DOHH2 (cell line): ENCODE measurements around the gene CREB5.
A peak's percentile ranks its signal among the peaks of the same experiment; 100 is the strongest.

Experiments
- H3F3A ChIP-seq: fragments of 200-600 bp; sonication (generic), shearing (Covaris generic); 2 replicates; pipeline ENCODE4 v1.6.0; 2016; ENCODE audit warnings: antibody characterized with exemption, mild to moderate bottlenecking; ENCODE audit not compliant: control insufficient read depth, insufficient read depth
- H3K27ac ChIP-seq: fragments of 200-600 bp; sonication (generic); 2 replicates; pipeline ENCODE4 v1.5.1; 2014; ENCODE audit warnings: low read depth, mild to moderate bottlenecking, low read length, moderate library complexity
- H3K27me3 ChIP-seq: fragments of 200-600 bp; sonication (generic); 2 replicates; pipeline ENCODE4 v1.6.1; 2014; ENCODE audit warnings: mild to moderate bottlenecking, low read length, mixed read lengths; ENCODE audit not compliant: control insufficient read depth
- H3K36me3 ChIP-seq: fragments of 200-600 bp; sonication (generic); 2 replicates; pipeline ENCODE4 v1.6.1; 2014; ENCODE audit warnings: mild to moderate bottlenecking, low read length, moderate library complexity, mixed read lengths; ENCODE audit not compliant: control insufficient read depth
- H3K4me1 ChIP-seq: fragments of 200-600 bp; sonication (generic); 2 replicates; pipeline ENCODE4 v1.6.1; 2014; ENCODE audit warnings: mild to moderate bottlenecking, low read length, mixed read lengths; ENCODE audit not compliant: control insufficient read depth
- H3K4me2 ChIP-seq: fragments of 200-600 bp; sonication (generic); 2 replicates; pipeline ENCODE4 v1.6.0; 2014; ENCODE audit warnings: mild to moderate bottlenecking, low read length, moderate library complexity
- H3K4me3 ChIP-seq: fragments of 200-600 bp; sonication (generic); 2 replicates; pipeline ENCODE4 v1.5.1; 2014; ENCODE audit warnings: mild to moderate bottlenecking, low read length, mixed read lengths
- H3K79me2 ChIP-seq: fragments of 200-600 bp; sonication (generic); 2 replicates; pipeline ENCODE4 v1.6.1; 2014; ENCODE audit warnings: mild to moderate bottlenecking, low read length, mixed read lengths; ENCODE audit not compliant: control insufficient read depth
- H3K9me2 ChIP-seq: fragments of 200-600 bp; sonication (generic); replicated peaks from 2 replicates; pipeline ENCODE4 v1.6.1; 2014; ENCODE audit warnings: mild to moderate bottlenecking, low read length, mixed read lengths; ENCODE audit not compliant: control insufficient read depth
- H3K9me3 ChIP-seq: fragments of 200-600 bp; sonication (generic); 2 replicates; pipeline ENCODE4 v1.6.1; 2014; ENCODE audit warnings: antibody characterized with exemption, low read length, mixed read lengths; ENCODE audit not compliant: control insufficient read depth, insufficient read depth
- H4K20me1 ChIP-seq: fragments of 200-600 bp; sonication (generic); 2 replicates; pipeline ENCODE4 v1.6.0; 2014; ENCODE audit warnings: low read depth, mild to moderate bottlenecking, antibody characterized with exemption, low read length, moderate library complexity; ENCODE audit not compliant: control insufficient read depth, insufficient read depth
- EZH2phosphoT487 ChIP-seq: fragments of 200-600 bp; sonication (generic); IDR thresholded peaks from 2 replicates; pipeline ENCODE4 v1.6.1; 2017; ENCODE audit warnings: borderline replicate concordance, mild to moderate bottlenecking, antibody characterized with exemption, low read length, moderate library complexity, mixed read lengths
- TF ChIP-seq, protein P1 (sequence below): fragments of 200-600 bp; sonication (generic); IDR thresholded peaks from one replicate; pipeline ENCODE4 v1.5.1; 2014; ENCODE audit warnings: antibody characterized with exemption, mild to moderate bottlenecking, low read depth, low read length; ENCODE audit not compliant: poor library complexity, severe bottlenecking

Gene CREB5

DNA sequence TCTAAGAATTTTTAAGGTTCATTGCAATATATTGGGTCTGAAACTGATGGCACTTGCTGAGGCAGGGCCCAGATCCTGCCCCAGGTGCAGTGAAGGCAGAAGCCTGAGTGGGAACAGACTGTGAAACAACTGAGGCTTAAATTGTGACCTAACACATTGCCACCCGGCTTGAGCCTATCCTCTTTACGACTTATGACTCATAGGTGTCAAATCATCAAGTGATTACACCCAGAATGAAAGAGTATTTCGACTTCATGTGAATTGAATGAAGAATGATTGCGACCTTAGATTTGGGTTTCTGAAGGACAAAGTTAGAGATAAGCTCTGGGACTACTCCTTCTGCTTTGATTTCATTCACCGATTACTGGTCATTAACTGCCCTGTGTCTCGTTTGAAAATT is 200.9 kb downstream of the CREB5 start:
- Histone ChIP-seq H3K4me3 (no peak overlapping the region), H3K27me3 (no peaks in the 10 kb centered on the region), H4K20me1 (no peaks in the 10 kb centered on the region), H3K4me2 (no peak overlapping the region), H3K4me1 (no peaks in the 10 kb centered on the region), H3K79me2 (peaks cover 8% of the 10 kb centered on the region), H3K27ac (no peak overlapping the region), H3K36me3 (no peaks in the 10 kb centered on the region), H3K9me3 (no peaks in the 10 kb centered on the region), H3K9me2 (no peaks in the 10 kb centered on the region), H3F3A (no peaks in the 10 kb centered on the region)
- TF ChIP-seq, protein P1, sequence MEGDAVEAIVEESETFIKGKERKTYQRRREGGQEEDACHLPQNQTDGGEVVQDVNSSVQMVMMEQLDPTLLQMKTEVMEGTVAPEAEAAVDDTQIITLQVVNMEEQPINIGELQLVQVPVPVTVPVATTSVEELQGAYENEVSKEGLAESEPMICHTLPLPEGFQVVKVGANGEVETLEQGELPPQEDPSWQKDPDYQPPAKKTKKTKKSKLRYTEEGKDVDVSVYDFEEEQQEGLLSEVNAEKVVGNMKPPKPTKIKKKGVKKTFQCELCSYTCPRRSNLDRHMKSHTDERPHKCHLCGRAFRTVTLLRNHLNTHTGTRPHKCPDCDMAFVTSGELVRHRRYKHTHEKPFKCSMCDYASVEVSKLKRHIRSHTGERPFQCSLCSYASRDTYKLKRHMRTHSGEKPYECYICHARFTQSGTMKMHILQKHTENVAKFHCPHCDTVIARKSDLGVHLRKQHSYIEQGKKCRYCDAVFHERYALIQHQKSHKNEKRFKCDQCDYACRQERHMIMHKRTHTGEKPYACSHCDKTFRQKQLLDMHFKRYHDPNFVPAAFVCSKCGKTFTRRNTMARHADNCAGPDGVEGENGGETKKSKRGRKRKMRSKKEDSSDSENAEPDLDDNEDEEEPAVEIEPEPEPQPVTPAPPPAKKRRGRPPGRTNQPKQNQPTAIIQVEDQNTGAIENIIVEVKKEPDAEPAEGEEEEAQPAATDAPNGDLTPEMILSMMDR, result no peak
- TF ChIP-seq EZH2phosphoT487, result no peak

DNA sequence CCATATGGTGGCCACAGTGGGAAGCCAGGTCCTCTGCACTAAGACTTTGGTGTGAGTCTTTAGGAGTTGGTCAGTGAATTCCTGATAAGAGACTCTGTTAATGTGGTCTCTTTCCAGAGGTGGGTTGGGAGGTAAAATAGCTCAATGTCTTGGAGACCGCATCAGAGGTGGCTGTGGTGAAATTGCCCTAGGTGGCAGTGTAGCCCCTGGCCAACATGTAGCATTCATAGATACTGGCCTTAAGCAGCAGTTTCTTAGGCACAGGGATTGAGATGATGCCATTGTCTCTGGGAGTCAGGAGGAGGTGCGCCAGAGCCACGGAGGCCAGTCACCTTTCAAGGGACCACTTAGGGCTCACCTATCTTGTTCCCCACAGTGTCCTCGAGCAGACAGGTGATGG is 202.8 kb downstream of the CREB5 start:
- Histone ChIP-seq H4K20me1 (no peaks in the 10 kb centered on the region), H3K79me2 (0 out of 2 replicates have a peak, but pooled peaks cover 3% of the 10 kb centered on the region), H3K36me3 (no peaks in the 10 kb centered on the region), H3F3A (no peaks in the 10 kb centered on the region), H3K4me2 (no peak overlapping the region), H3K27me3 (no peaks in the 10 kb centered on the region), H3K27ac (no peak overlapping the region), H3K4me1 (no peaks in the 10 kb centered on the region), H3K4me3 (no peak overlapping the region), H3K9me2 (no peaks in the 10 kb centered on the region), H3K9me3 (no peaks in the 10 kb centered on the region)
- TF ChIP-seq, protein P1, result peak; percentile 49
- TF ChIP-seq EZH2phosphoT487, result no peak

DNA sequence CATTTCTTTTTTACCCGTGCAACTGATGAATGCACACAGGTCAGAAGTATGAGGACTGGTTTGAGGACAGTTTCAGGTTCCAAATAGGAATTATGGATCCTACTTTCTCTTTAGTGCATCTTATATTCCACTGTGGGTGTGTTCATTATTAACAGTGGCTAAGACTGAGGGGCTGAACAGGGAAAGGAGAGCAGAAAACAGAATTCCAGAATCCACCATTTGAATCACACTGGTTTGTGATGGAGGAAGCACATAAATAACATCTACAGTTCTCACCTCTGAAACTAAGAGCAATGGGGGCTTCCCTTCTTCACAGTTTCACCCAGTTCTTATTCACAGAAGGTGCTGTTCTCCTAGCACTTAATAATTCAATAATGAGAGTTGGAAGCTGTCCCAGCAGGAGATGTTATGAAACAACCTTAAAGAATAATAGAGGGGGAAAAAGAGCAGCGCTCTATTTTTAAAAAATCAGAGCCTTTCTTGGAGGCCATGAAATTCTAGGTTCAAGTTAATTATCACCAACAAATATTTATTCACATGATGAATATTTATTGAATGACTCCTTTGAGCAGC is 205.1 kb downstream of the CREB5 start:
- H3K27ac ChIP-seq, result no peak overlapping the region
- H3K4me1 ChIP-seq, result no peaks in the 10 kb centered on the region
- no peak overlapping the region for H3K4me2 ChIP-seq
- H3F3A ChIP-seq, result no peaks in the 10 kb centered on the region
- no peaks in the 10 kb centered on the region for H3K27me3 ChIP-seq
- H3K9me2 ChIP-seq, result no peaks in the 10 kb centered on the region
- H3K36me3 ChIP-seq, result no peaks in the 10 kb centered on the region
- H3K79me2 ChIP-seq, result no peaks in the 10 kb centered on the region
- TF ChIP-seq, protein P1, result no peak
- TF ChIP-seq EZH2phosphoT487, result no peak
- no peaks in the 10 kb centered on the region for H3K9me3 ChIP-seq
- no peaks in the 10 kb centered on the region for H4K20me1 ChIP-seq
- H3K4me3 ChIP-seq, result no peak overlapping the region
